HG03175 (cell line): ENCODE data around the gene IL19.

Experiments used
- ATAC-seq: cut with Tn5 transposase; IDR thresholded peaks from one replicate; pipeline ENCODE4 v1.9.1; 2021; ENCODE audit warnings: mild to moderate bottlenecking, moderate library complexity; ENCODE audit not compliant: unreplicated experiment

Gene IL19

GRCh38 chr1:206797534-206798383, 27.2 kb downstream of the IL19 start:
- ATAC-seq: no peak

GRCh38 chr1:206798384-206798996, 27.9 kb downstream of the IL19 start:
- no peak for ATAC-seq

GRCh38 chr1:206799311-206799710, 28.7 kb downstream of the IL19 start:
- ATAC-seq: no peak

GRCh38 chr1:206800411-206800810, 29.8 kb downstream of the IL19 start:
- no peak for ATAC-seq

GRCh38 chr1:206800891-206801290, 30.3 kb downstream of the IL19 start:
- no peak for ATAC-seq

GRCh38 chr1:206801467-206801866, 30.9 kb downstream of the IL19 start:
- no peak for ATAC-seq

GRCh38 chr1:206802401-206802800, 31.8 kb downstream of the IL19 start:
- no peak for ATAC-seq

GRCh38 chr1:206803221-206803730, 32.7 kb downstream of the IL19 start:
- ATAC-seq: peak; percentile 98

GRCh38 chr1:206804156-206804737, 33.7 kb downstream of the IL19 start:
- no peak for ATAC-seq

- no peak for ATAC-seq
These were observed 34.8 kb downstream of the IL19 start for GRCh38 chr1:206805357-206805756.

GRCh38 chr1:206808615-206809014, 38.0 kb downstream of the IL19 start:
- ATAC-seq: no peak

- ATAC-seq: no peak
These were observed 39.0 kb downstream of the IL19 start for GRCh38 chr1:206809504-206810084.

GRCh38 chr1:206812471-206812870, 41.9 kb downstream of the IL19 start:
- ATAC-seq: no peak

- peak; percentile 65 for ATAC-seq
These were observed 44.3 kb downstream of the IL19 start for GRCh38 chr1:206814716-206815341.

- peak; percentile 69 for ATAC-seq
These were observed 46.1 kb downstream of the IL19 start for GRCh38 chr1:206816390-206817287.

- no peak for ATAC-seq
These were observed 50.9 kb downstream of the IL19 start for GRCh38 chr1:206821493-206821892.

GRCh38 chr1:206823727-206824126, 53.2 kb downstream of the IL19 start:
- ATAC-seq: no peak

- no peak for ATAC-seq
These were observed 53.8 kb downstream of the IL19 start for GRCh38 chr1:206824331-206824730.

GRCh38 chr1:206826394-206826793, 55.8 kb downstream of the IL19 start:
- no peak for ATAC-seq

GRCh38 chr1:206828061-206828460, 57.5 kb downstream of the IL19 start:
- ATAC-seq: no peak
